Caco-2 (cell line): ENCODE results near the gene UGT1A8. TPM values are rescaled to one million over a fixed set of nuclear protein-coding genes. Genes with fewer than 3 reads are reported as not detected.

Source experiments
- BruUV-seq: library from RNA; stranded (reverse); fragments of 400-500 nt; replicated peaks from 2 replicates; lab custom pipeline; 2021; lab: Mats Ljungman, UMichigan
- CTCF ChIA-PET: fragments of 300-600 bp; sonication (Branson Sonifier 250); formaldehyde crosslinking; loops from one replicate; lab custom pipeline; 2022; ENCODE audit warnings: antibody characterized with exemption; lab: Charles Lee
- POLR2A ChIA-PET: fragments of 300-600 bp; sonication (Branson Sonifier 250); formaldehyde crosslinking; loops from one replicate; lab custom pipeline; 2022; ENCODE audit warnings: antibody characterized with exemption; lab: Charles Lee
- DNase-seq, 2 experiments: peaks; one replicate each; pipeline versions ENCODE4 v3.0.0 to v3.0.0-alpha.2; 2020 to 2022
- H3K27me3 ChIP-seq: replicated peaks from 2 replicates; pipeline ENCODE4 v1.6.0; 2011; ENCODE audit warnings: low read length; ENCODE audit not compliant: control insufficient read depth, insufficient read depth
- H3K36me3 ChIP-seq: 2 replicates; pipeline ENCODE4 v1.5.1; 2011; ENCODE audit warnings: low read length; ENCODE audit not compliant: control insufficient read depth, insufficient read depth
- H3K4me1 ChIP-seq: fragments of 250-450 bp; sonication (Bioruptor Pico); 2 replicates; pipeline ENCODE4 v1.5.1; 2020; ENCODE audit warnings: mild to moderate bottlenecking
- H3K4me3 ChIP-seq: 2 replicates; pipeline ENCODE4 v1.5.1; 2011; ENCODE audit warnings: low read depth, mild to moderate bottlenecking, control low read depth, low read length
- H3K9me3 ChIP-seq: fragments of 250-450 bp; sonication (Bioruptor Pico); 2 replicates; pipeline ENCODE4 v1.5.1; 2020; ENCODE audit warnings: mild to moderate bottlenecking, moderate library complexity
- H3K27ac Mint-ChIP-seq: one replicate; pipeline ENCODE4 v1.8.0; 2022; ENCODE audit warnings: mixed read lengths; ENCODE audit not compliant: unreplicated experiment
- H3K27me3 Mint-ChIP-seq: one replicate; pipeline ENCODE4 v1.8.0; 2022; ENCODE audit warnings: mixed read lengths; ENCODE audit not compliant: insufficient read depth, unreplicated experiment
- H3K36me3 Mint-ChIP-seq: one replicate; pipeline ENCODE4 v1.8.0; 2022; ENCODE audit warnings: mild to moderate bottlenecking, mixed read lengths; ENCODE audit not compliant: insufficient read depth, unreplicated experiment
- H3K4me1 Mint-ChIP-seq: one replicate; pipeline ENCODE4 v1.8.0; 2022; ENCODE audit warnings: low read depth, mixed read lengths; ENCODE audit not compliant: unreplicated experiment
- H3K4me3 Mint-ChIP-seq: one replicate; pipeline ENCODE4 v1.8.0; 2022; ENCODE audit warnings: mild to moderate bottlenecking, moderate library complexity, mixed read lengths; ENCODE audit not compliant: unreplicated experiment
- H3K9me3 Mint-ChIP-seq: one replicate; pipeline ENCODE4 v1.8.0; 2022; ENCODE audit warnings: mixed read lengths; ENCODE audit not compliant: unreplicated experiment
- intact Hi-C: fragments of 100-400 bp; cut with micrococcal nuclease; formaldehyde crosslinking; loops from one replicate; pipeline ENCODE4 v1.10.0; 2022; ENCODE audit not compliant: unreplicated experiment
- total RNA-seq: library from RNA; stranded (reverse); gene quantifications from 2 replicates; pipeline ENCODE4 v1.2.3, GENCODE V29; 2022
- TF ChIP-seq, protein P1 (sequence below), 2 experiments: fragments of 200-600 bp in 1 of 2; IDR thresholded peaks; 1 replicate in 1 of 2; 2 replicates in 1 of 2; pipeline versions ENCODE4 v1.5.1 to v1.8.0; 2011 to 2022; ENCODE audit warnings: antibody characterized with exemption in 1 of 2, control low read depth in 1 of 2, inconsistent platforms in 1 of 2, low read depth in 1 of 2, low read length in 1 of 2, mild to moderate bottlenecking in 1 of 2, moderate library complexity in 1 of 2; ENCODE audit not compliant: insufficient read depth in 1 of 2, severe bottlenecking in 1 of 2, unreplicated experiment in 1 of 2

The UGT1A8 gene
- total RNA-seq, 1 experiment from 2014 or later: 0.50 TPM

DNA sequence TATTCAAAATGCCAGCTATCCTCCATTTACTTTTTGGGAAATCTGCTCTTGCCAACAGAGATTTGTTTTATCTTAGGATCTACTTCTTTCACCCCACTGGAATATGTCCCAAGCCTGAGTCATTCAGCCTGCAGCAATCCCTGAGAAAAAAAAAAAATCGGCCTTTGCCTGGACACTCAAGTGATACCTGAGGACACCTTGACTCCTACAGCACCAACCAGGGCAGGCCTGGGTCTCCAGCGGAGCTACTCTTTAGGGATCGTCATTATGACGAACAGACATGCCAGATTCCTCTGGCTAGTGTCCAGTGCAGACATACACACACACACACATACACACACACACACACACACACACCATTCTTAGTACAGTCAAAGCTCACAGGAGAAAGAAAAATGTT is 73.0 kb downstream of the UGT1A8 start:
- ChIA-PET CTCF (no interaction called here), POLR2A (no interaction called here)
- BruUV-seq: no TSS peak
- no peaks in the 10 kb centered on the region for H3K27me3 Mint-ChIP-seq
- no peak overlapping the region for H3K27ac Mint-ChIP-seq
- no peak for DNase-seq
- H3K9me3 ChIP-seq: no peaks in the 10 kb centered on the region
- H3K9me3 Mint-ChIP-seq: no peaks in the 10 kb centered on the region
- H3K4me1 ChIP-seq: peaks cover 12% of the 10 kb centered on the region; the same call in 1 of the 2 replicates
- no peak overlapping the region for H3K4me3 Mint-ChIP-seq
- H3K27me3 ChIP-seq: no peaks in the 10 kb centered on the region
- peaks cover 17% of the 10 kb centered on the region for H3K36me3 Mint-ChIP-seq
- intact Hi-C loops: no loop called here
- no peaks in the 10 kb centered on the region for H3K4me1 Mint-ChIP-seq
- H3K36me3 ChIP-seq: no peaks in the 10 kb centered on the region
- H3K4me3 ChIP-seq: no peak overlapping the region
- TF ChIP-seq, protein P1, sequence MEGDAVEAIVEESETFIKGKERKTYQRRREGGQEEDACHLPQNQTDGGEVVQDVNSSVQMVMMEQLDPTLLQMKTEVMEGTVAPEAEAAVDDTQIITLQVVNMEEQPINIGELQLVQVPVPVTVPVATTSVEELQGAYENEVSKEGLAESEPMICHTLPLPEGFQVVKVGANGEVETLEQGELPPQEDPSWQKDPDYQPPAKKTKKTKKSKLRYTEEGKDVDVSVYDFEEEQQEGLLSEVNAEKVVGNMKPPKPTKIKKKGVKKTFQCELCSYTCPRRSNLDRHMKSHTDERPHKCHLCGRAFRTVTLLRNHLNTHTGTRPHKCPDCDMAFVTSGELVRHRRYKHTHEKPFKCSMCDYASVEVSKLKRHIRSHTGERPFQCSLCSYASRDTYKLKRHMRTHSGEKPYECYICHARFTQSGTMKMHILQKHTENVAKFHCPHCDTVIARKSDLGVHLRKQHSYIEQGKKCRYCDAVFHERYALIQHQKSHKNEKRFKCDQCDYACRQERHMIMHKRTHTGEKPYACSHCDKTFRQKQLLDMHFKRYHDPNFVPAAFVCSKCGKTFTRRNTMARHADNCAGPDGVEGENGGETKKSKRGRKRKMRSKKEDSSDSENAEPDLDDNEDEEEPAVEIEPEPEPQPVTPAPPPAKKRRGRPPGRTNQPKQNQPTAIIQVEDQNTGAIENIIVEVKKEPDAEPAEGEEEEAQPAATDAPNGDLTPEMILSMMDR (IDR thresholded peaks at IDR 0.05; ENCODE audit: insufficient read depth in 1 of 2, low read depth in 1 of 2, low read length in 1 of 2, severe bottlenecking in 1 of 2, unreplicated experiment in 1 of 2): no peak

DNA sequence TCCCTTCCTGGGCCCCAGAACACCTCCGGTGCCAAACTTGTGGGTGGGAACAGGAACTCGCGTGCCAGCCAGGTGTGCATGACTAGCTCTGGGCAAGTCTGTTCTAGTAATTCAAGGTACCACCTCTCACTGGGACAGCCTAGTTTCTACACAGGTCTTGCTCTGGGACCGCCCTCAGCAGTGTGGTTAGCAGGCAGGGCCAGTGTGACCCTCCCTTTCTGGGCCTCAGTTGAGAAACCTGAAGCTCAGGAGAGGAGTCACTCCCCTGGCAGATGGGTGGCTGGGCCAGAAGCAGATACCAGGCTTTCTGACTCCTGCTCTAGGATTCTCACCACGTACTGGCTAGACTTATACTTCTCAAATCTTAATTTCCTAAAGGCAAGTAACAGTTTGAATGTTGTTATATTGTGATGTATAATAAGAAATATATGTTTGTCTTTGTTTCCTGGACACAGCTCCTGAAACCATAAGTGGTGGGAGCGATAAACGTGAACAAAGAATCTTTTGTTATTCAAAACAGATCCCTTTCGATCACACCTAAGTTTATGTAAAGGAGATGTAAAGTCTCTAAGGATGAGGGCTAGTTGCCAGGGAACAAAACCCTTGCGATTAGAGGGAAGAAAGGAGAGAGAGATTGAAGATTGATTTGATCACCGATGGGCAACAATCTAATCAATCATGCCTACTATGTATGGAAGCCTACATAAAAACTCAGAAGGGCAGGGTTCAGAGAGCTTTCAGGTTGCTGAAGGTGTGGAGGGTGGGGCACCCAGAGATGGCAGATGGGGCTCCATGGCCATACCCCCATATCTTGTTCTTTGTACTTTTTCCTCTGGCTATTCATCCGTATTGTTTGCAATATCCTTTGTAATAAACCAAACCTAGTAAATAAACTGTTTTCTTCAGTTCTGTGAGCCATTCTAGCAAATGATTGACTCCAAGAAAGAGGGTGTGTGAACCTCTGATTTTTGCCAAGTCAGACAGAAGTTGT is 74.3 kb downstream of the UGT1A8 start:
- Mint-ChIP-seq H3K27ac (no peak overlapping the region), H3K27me3 (no peaks in the 10 kb centered on the region), H3K4me3 (peak overlapping the region; percentile 70), H3K4me1 (no peaks in the 10 kb centered on the region), H3K36me3 (peaks cover 17% of the 10 kb centered on the region), H3K9me3 (no peaks in the 10 kb centered on the region)
- ChIA-PET POLR2A (interaction anchor here (0.5 kb wide), 1 partner anchor 478 kb away, joined by 6 read pairs; no protein-coding TSS in a partner anchor), CTCF (no interaction called here)
- BruUV-seq: TSS peak; percentile 27
- no peaks in the 10 kb centered on the region for H3K36me3 ChIP-seq
- TF ChIP-seq, protein P1 (IDR thresholded peaks at IDR 0.05; ENCODE audit: insufficient read depth in 1 of 2, low read depth in 1 of 2, low read length in 1 of 2, severe bottlenecking in 1 of 2, unreplicated experiment in 1 of 2): no peak
- peak in 1 of 2 experiments; percentile 50 for DNase-seq
- no peaks in the 10 kb centered on the region for H3K27me3 ChIP-seq
- intact Hi-C loops: no loop called here
- H3K4me1 ChIP-seq: peaks cover 17% of the 10 kb centered on the region; the same call in 1 of the 2 replicates
- H3K9me3 ChIP-seq: no peaks in the 10 kb centered on the region
- no peak overlapping the region for H3K4me3 ChIP-seq

DNA sequence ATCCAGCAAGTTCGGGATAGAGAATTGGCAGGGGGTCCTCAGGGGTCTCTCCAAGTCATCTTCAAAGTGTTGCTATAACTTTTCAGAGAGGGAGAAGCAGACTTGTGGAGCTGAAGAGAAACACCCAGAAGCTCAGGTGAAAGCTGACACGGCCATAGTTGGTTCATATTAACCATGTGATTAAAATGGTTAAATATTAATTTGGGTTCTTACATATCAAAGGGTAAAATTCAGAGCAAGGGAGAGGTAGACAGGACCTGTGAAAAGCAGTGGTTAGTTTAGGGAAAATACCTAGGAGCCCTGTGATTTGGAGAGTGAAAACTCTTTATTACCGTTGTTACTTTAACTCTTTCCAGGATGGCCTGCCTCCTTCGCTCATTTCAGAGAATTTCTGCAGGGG is 75.2 kb downstream of the UGT1A8 start, which contains the start of gene UGT1A6:
TSS of gene UGT1A6 (plus strand) at position 243 of the 400 bp plus-strand sequence. CDS start at position 358, 115 bp downstream.
- Histone ChIP-seq H3K36me3 (no peaks in the 10 kb centered on the region), H3K4me3 (0 out of 2 replicates have a peak within 1 kb of the TSS, but pooled peaks have one; percentile 3), H3K27me3 (no peaks in the 10 kb centered on the region), H3K9me3 (no peaks in the 10 kb centered on the region), H3K4me1 (peaks cover 17% of the 10 kb centered on the region; the same call in 1 of the 2 replicates)
- Mint-ChIP-seq H3K27me3 (no peaks in the 10 kb centered on the region), H3K36me3 (peaks cover 17% of the 10 kb centered on the region), H3K4me3 (peak within 1 kb of the TSS; percentile 70), H3K4me1 (no peaks in the 10 kb centered on the region), H3K9me3 (no peaks in the 10 kb centered on the region), H3K27ac (peak within 1 kb of the TSS; percentile 25)
- intact Hi-C loops: loop anchor here (1.0 kb wide), 1 partner anchor 8 kb away; no protein-coding TSS in a partner anchor
- CTCF ChIA-PET: no interaction called here
- DNase-seq: no peak
- POLR2A ChIA-PET: no interaction called here
- TF ChIP-seq, protein P1 (IDR thresholded peaks at IDR 0.05; ENCODE audit: insufficient read depth in 1 of 2, low read depth in 1 of 2, low read length in 1 of 2, severe bottlenecking in 1 of 2, unreplicated experiment in 1 of 2): no peak
- no TSS peak for BruUV-seq
